ENCODE measurements around the gene OR2G6.
"Not testable (repeated sequence)": the region's sequence is repeated elsewhere in the genome, so short reads cannot be mapped to it uniquely, and the experiment has no call there.

DNA sequence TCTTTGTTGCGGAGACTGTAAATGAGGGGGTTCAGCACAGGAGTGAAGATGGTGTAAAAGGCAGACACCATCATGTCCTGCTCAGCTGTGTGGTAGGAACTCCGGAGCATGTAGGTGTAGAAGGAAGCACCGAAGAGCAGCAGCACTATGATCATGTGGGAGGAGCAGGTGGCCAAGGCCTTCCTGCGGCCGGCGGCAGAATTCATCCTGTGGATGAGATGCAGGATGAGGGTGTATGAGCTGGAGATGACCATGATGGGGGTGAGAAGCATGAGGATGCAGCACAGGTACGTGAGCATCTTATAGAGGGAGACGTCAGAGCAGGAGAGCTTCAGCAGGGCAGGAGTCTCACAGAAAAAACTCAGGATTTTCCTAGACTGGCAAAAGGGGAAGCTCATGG is 66.0 kb downstream of the OR2G6 start:
- TF ChIP-seq, protein P1, sequence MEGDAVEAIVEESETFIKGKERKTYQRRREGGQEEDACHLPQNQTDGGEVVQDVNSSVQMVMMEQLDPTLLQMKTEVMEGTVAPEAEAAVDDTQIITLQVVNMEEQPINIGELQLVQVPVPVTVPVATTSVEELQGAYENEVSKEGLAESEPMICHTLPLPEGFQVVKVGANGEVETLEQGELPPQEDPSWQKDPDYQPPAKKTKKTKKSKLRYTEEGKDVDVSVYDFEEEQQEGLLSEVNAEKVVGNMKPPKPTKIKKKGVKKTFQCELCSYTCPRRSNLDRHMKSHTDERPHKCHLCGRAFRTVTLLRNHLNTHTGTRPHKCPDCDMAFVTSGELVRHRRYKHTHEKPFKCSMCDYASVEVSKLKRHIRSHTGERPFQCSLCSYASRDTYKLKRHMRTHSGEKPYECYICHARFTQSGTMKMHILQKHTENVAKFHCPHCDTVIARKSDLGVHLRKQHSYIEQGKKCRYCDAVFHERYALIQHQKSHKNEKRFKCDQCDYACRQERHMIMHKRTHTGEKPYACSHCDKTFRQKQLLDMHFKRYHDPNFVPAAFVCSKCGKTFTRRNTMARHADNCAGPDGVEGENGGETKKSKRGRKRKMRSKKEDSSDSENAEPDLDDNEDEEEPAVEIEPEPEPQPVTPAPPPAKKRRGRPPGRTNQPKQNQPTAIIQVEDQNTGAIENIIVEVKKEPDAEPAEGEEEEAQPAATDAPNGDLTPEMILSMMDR (IDR thresholded peaks at IDR 0.05; ENCODE audit: control extremely low read depth in 1 of 3, insufficient read depth in 1 of 3, low read depth in 1 of 3, low read length in 3 of 3): not testable (repeated sequence)
- TF ChIP-seq TCF12 (IDR thresholded peaks at IDR 0.05; ENCODE audit: low read depth, low read length): not testable (repeated sequence)
- TF ChIP-seq, protein P2, sequence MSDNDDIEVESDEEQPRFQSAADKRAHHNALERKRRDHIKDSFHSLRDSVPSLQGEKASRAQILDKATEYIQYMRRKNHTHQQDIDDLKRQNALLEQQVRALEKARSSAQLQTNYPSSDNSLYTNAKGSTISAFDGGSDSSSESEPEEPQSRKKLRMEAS (IDR thresholded peaks at IDR 0.05): not testable (repeated sequence)
